Psoas muscle (tissue), 8 donors: ENCODE measurements around the gene RPL4. TPM values are rescaled to one million over a fixed set of nuclear protein-coding genes. Genes with fewer than 3 reads are reported as not detected.

ENCODE experiments used
- ATAC-seq, 4 donors: fragments of 200-7000 bp; cut with Tn5 transposase; one replicate each; pipeline ENCODE4 v1.9.1; 2020; ENCODE audit warnings: moderate library complexity in 3 of 4, mild to moderate bottlenecking in 2 of 4
- DNase-seq, 2 donors: peaks; one replicate each; pipeline ENCODE4 v3.0.0-alpha.2; 2020
- H3K27ac ChIP-seq: fragments of 200-600 bp; one replicate; pipeline ENCODE4 v1.8.0; 2022
- H3K27me3 ChIP-seq, 3 donors: fragments of 200-600 bp in 1 of 3; one replicate each; pipeline versions ENCODE4 v1.6.1 to v1.8.0; 2013 to 2022; ENCODE audit warnings: low read length in 2 of 3, mild to moderate bottlenecking in 2 of 3, moderate library complexity in 1 of 3; ENCODE audit not compliant: insufficient read depth in 3 of 3
- H3K36me3 ChIP-seq, 2 donors: fragments of 200-600 bp in 1 of 2; one replicate each; pipeline versions ENCODE4 v1.6.1 to v1.8.0; 2013 to 2022; ENCODE audit warnings: low read depth in 1 of 2, mild to moderate bottlenecking in 1 of 2, moderate library complexity in 1 of 2; ENCODE audit not compliant: insufficient read depth in 1 of 2
- H3K4me1 ChIP-seq: fragments of 200-600 bp; one replicate; pipeline ENCODE4 v1.8.0; 2022
- H3K4me3 ChIP-seq: fragments of 200-600 bp; one replicate; pipeline ENCODE4 v1.8.0; 2022; ENCODE audit warnings: mild to moderate bottlenecking
- H3K9me3 ChIP-seq: fragments of 200-600 bp; one replicate; pipeline ENCODE4 v1.8.0; 2022
- CTCF ChIP-seq: fragments of 200-600 bp; IDR thresholded peaks from one replicate; pipeline ENCODE4 v1.8.0; 2022; ENCODE audit warnings: antibody characterized with exemption
- WGBS, 3 donors: extraction: QIAGEN DNeasy Blood & Tissue Kit; methylation state at CpG; one replicate each; pipeline versions ENCODE4 v1.1.6 to v1.1.7; 2013; 5-methylcytosine and 5-hydroxymethylcytosine counted together
- intact Hi-C, 2 donors: fragments of 100-400 bp; cut with DNase I; formaldehyde crosslinking; loops; one replicate each; pipeline versions ENCODE4 v1.11.0 to v1.14.2; 2022
- polyA plus RNA-seq, 3 donors: library from polyadenylated mRNA; stranded (reverse); fragments of 200-250 nt; gene quantifications; one replicate each; pipeline ENCODE4 v1.2.3, GENCODE V29; 2013
- total RNA-seq, 4 donors: library from RNA; stranded (reverse); fragmentation: NEBNext Ultra II Directional in 2 of 4; extraction: Animal tissue kit (Norgen Biotek cat#: 25700) in 2 of 4; gene quantifications; one replicate each; pipeline versions ENCODE4 v1.2.1 to v1.2.4, GENCODE V29; 2021 to 2023
- donor health status: healthy with polysubstance abuse.
- donor health status: DM: no; HTN: no; CAD: no; lungs with moderate emphysema.
- donor health status: Bipolar disorder and iron deficiency.
- donor health status: healthy.
- donor health status: DM: yes; HTN: yes; CAD: no.
- donor health status: DM: no; HTN: no; CAD: no.
- donor health status: DM: no; HTN: no; CAD: no.
- donor health status: DM: yes; HTN: yes; CAD: no.

The RPL4 gene
- total and polyA plus RNA-seq, 7 donors: 1,435 to 3,153 (median 2,180) TPM

- no peaks in the 10 kb centered on the region for H3K9me3 ChIP-seq
- H3K27ac ChIP-seq: no peak overlapping the region
- no peak for TF ChIP-seq CTCF
- no peak for DNase-seq
- H3K27me3 ChIP-seq: no peaks in the 10 kb centered on the region
- intact Hi-C loops: no loop called here
- peak in 3 of 4 donors; percentile 34 to 71 (median 49) for ATAC-seq
- H3K4me3 ChIP-seq: no peak overlapping the region
- peaks cover 0 to 16% of the 10 kb centered on the region in 2 donors for H3K36me3 ChIP-seq
- 18 to 41% (median 25%) methylated on average over 1 of the region's 1 CpG for WGBS, 3 donors
- H3K4me1 ChIP-seq: no peaks in the 10 kb centered on the region
Measured at GRCh38 chr15:66452971-66453580, 51.6 kb downstream of the RPL4 start.

GRCh38 chr15:66452420-66452819 lies 52.2 kb downstream of the RPL4 start:
- Histone ChIP-seq H3K4me3 (no peak overlapping the region), H3K27me3 (no peaks in the 10 kb centered on the region), H3K27ac (no peak overlapping the region), H3K9me3 (no peaks in the 10 kb centered on the region), H3K4me1 (no peaks in the 10 kb centered on the region), H3K36me3 (peaks cover 0 to 20% of the 10 kb centered on the region in 2 donors)
- 74 to 81% (median 80%) methylated on average over 4 of the region's 4 CpGs for WGBS, 3 donors
- intact Hi-C loops: no loop called here
- ATAC-seq (no peak), DNase-seq (no peak)
- TF ChIP-seq CTCF: no peak

Other genes starting within 250 kb of the RPL4 start
- gene DIS3L, start 211.3 kb downstream of the RPL4 start, total RNA-seq: 10 to 100 TPM; 27.8 to 38.7 (median 34.9) TPM
- gene DIS3L, start 211.3 kb downstream of the RPL4 start, polyA plus RNA-seq: 10 to 100 TPM; 11.0 to 41.5 (median 21.8) TPM
- 1 to 10 TPM; 3.1 to 4.9 (median 3.5) TPM for gene TIPIN, start 148.2 kb downstream of the RPL4 start, total RNA-seq
- gene TIPIN, start 148.2 kb downstream of the RPL4 start, polyA plus RNA-seq: 1 to 10 TPM; 6.7 to 7.5 (median 7.3) TPM
- gene MAP2K1, start 117.9 kb downstream of the RPL4 start, total RNA-seq: 10 to 100 TPM; 56.3 to 90.0 (median 64.8) TPM
- gene MAP2K1, start 117.9 kb downstream of the RPL4 start, polyA plus RNA-seq: 100 to 1,000 TPM in 1 of 3 donors, 10 to 100 TPM in 2; 66.9 to 135 (median 84.7) TPM
- gene SNAPC5, start 7.1 kb downstream of the RPL4 start, total RNA-seq: 10 to 100 TPM; 32.7 to 50.3 (median 33.4) TPM
- gene SNAPC5, start 7.1 kb downstream of the RPL4 start, polyA plus RNA-seq: 10 to 100 TPM; 34.7 to 86.0 (median 51.8) TPM
- 1 to 10 TPM; 2.2 to 4.2 (median 2.6) TPM for gene ZWILCH, start 471 bp upstream of the RPL4 start, total RNA-seq
- gene ZWILCH, start 471 bp upstream of the RPL4 start, polyA plus RNA-seq: 1 to 10 TPM; 1.5 to 4.5 (median 2.9) TPM
- not detected for gene LCTL, start 61.1 kb upstream of the RPL4 start, total RNA-seq
- gene LCTL, start 61.1 kb upstream of the RPL4 start, polyA plus RNA-seq: not detected
- gene SMAD6, start 197.4 kb upstream of the RPL4 start, total RNA-seq: 1 to 10 TPM; 1.3 to 5.5 (median 3.8) TPM
- 1 to 10 TPM in 1 of 3 donors, under 1 TPM in 2; 0.52 to 3.0 (median 0.79) TPM for gene SMAD6, start 197.4 kb upstream of the RPL4 start, polyA plus RNA-seq